ENCODE measurements around the gene E2F6.

E2F6 gene

DNA sequence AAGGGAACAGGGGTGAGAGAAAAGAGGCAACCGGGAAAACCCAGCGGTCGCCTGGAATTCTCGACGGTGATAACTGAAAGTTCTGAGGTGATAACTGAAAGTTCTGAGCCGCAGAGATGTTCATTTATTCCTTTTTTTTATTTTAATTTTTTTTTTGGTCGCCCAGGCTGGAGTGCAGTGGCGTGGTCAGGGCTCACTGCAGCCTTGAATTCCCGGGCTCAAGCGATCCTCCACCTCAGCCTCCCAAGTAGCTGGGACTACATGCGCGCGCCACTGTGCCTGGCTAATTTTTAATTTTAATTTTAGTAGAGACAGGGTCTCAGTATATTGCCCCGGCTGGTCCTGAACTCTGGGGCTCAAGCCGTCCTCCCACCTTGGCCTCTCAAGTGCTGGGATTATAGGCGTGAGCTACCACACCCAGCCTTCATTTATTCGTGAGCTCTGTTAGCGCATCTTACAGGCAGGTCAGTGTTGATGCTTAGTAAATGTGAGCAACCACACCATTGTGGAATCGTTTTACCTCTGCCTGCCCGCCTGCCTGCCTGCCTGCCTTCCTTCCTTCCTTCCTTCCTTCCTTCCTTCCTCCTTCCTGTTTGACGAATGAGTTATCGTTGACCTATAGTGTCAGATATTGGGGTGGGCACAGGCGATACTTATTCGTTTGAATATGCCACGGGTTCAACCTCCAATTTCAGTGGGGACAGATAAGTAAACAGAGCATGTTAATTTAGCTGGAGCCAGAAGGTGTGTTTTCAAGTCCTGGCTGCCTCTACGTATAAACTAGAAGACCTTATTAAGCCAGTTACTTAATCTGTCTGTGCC is 557 bp upstream of the E2F6 start:
- in situ Hi-C loops (cut with HindIII; ENCODE audit: low pct_unique_long_range_greater_than_20kb, low sequenced_read_pairs) = no loop called here
- no peak for DNase-seq (ENCODE audit: low read depth in 1 of 2, low spot score in 1 of 2)
- TF ChIP-seq JUND (IDR thresholded peaks at IDR 0.05; ENCODE audit: low read depth) = no peak

DNA sequence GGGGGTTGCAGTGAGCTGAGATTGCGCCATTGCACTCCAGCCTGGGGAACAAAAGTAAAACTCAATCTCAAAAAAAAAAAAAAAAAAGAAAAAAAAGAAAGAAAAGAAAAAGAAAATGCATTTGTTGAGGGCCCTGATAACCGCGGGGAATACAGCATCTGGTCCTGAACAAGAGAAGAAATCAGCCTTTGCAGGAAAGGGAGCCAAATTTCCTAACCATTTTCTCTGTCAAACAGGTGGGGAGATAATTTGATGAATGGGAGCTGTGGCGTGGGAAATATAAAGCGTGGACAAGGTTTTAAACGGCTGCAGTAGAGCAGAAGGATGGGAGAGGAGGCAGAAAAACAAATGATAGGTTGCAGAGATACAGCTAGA is 864 bp downstream of the E2F6 start:
- TF ChIP-seq JUND (IDR thresholded peaks at IDR 0.05; ENCODE audit: low read depth) = no peak
- no peak for DNase-seq (ENCODE audit: low read depth in 1 of 2, low spot score in 1 of 2)
- in situ Hi-C loops (cut with HindIII; ENCODE audit: low pct_unique_long_range_greater_than_20kb, low sequenced_read_pairs) = no loop called here

GRCh38 chr2:11459816-11460215 is 6.1 kb downstream of the E2F6 start:
- no peak for DNase-seq (ENCODE audit: low read depth in 1 of 2, low spot score in 1 of 2)
- TF ChIP-seq JUND (IDR thresholded peaks at IDR 0.05; ENCODE audit: low read depth) = no peak
- in situ Hi-C loops (cut with HindIII; ENCODE audit: low pct_unique_long_range_greater_than_20kb, low sequenced_read_pairs) = no loop called here

GRCh38 chr2:11458753-11459152 is 7.2 kb downstream of the E2F6 start:
- in situ Hi-C loops (cut with HindIII; ENCODE audit: low pct_unique_long_range_greater_than_20kb, low sequenced_read_pairs) = no loop called here
- no peak for DNase-seq (ENCODE audit: low read depth in 1 of 2, low spot score in 1 of 2)
- TF ChIP-seq JUND (IDR thresholded peaks at IDR 0.05; ENCODE audit: low read depth) = no peak

DNA sequence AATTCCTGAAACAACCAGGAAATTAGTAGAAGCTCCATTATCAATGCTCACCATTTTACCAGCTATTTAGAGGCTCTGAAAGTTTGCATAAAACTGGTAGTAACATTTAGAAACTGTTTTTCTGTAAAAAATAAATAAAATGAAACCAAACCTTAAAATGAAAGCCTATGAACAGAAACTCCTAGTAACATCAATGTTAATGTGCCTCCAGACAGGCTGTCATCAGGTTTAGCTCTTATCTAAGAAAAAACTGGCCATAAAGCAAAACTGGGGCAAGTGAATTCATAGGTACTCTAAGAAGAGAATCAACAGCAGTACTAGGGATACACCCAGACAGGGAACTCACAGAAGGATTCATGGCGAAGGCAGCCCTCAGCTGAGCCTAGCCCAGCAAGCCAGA is 8.0 kb downstream of the E2F6 start:
- no peak for TF ChIP-seq JUND (IDR thresholded peaks at IDR 0.05; ENCODE audit: low read depth)
- in situ Hi-C loops (cut with HindIII; ENCODE audit: low pct_unique_long_range_greater_than_20kb, low sequenced_read_pairs) = no loop called here
- no peak for DNase-seq (ENCODE audit: low read depth in 1 of 2, low spot score in 1 of 2)

GRCh38 chr2:11456251-11456650 is 9.7 kb downstream of the E2F6 start:
- in situ Hi-C loops (cut with HindIII; ENCODE audit: low pct_unique_long_range_greater_than_20kb, low sequenced_read_pairs) = no loop called here
- no peak for TF ChIP-seq JUND (IDR thresholded peaks at IDR 0.05; ENCODE audit: low read depth)
- DNase-seq (ENCODE audit: low read depth in 1 of 2, low spot score in 1 of 2) = no peak

- no peak for TF ChIP-seq JUND (IDR thresholded peaks at IDR 0.05; ENCODE audit: low read depth)
- DNase-seq (ENCODE audit: low read depth in 1 of 2, low spot score in 1 of 2) = no peak
Observed at GRCh38 chr2:11454824-11455223, 11.1 kb downstream of the E2F6 start.

GRCh38 chr2:11450791-11451190 is 15.2 kb downstream of the E2F6 start:
- DNase-seq (ENCODE audit: low read depth in 1 of 2, low spot score in 1 of 2) = no peak
- in situ Hi-C loops (cut with HindIII; ENCODE audit: low pct_unique_long_range_greater_than_20kb, low sequenced_read_pairs) = no loop called here

More at GRCh38 chr2:11454824-11455223, 11.1 kb downstream of the E2F6 start:
- in situ Hi-C loops (cut with HindIII; ENCODE audit: low pct_unique_long_range_greater_than_20kb, low sequenced_read_pairs) = no loop called here

DNA sequence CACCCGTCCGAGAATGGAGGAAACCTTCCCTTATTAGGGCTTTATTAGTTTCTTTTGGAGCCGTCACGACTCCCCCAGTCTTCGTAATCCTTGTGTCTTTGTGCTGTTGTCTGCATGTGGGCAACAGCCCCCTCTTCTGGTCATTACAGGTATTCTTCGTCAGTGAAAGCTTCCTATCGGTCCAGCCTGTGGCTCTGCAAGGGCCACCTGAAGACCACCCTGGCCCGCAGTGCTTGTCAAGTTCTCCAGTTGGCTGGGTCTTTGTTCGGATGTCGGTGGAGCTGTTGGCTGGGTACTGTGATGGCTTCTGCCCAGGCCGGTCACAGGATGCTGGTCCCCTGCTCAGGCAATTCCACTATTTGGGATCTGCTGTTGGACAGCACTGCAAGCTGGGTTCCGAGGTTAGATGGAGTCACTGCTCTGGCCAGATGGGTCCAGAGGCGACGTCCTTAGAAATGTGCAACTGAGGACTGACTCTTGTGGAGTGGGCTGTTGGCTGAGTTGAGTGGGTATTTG is 19.2 kb downstream of the E2F6 start:
- in situ Hi-C loops (cut with HindIII; ENCODE audit: low pct_unique_long_range_greater_than_20kb, low sequenced_read_pairs) = no loop called here
- no peak for TF ChIP-seq JUND (IDR thresholded peaks at IDR 0.05; ENCODE audit: low read depth)
- DNase-seq (ENCODE audit: low read depth in 1 of 2, low spot score in 1 of 2) = peak; percentile 6 to 66

More at GRCh38 chr2:11450791-11451190, 15.2 kb downstream of the E2F6 start:
- TF ChIP-seq JUND (IDR thresholded peaks at IDR 0.05; ENCODE audit: low read depth) = no peak

- in situ Hi-C loops (cut with HindIII; ENCODE audit: low pct_unique_long_range_greater_than_20kb, low sequenced_read_pairs) = no loop called here
- no peak for DNase-seq (ENCODE audit: low read depth in 1 of 2, low spot score in 1 of 2)
- no peak for TF ChIP-seq JUND (IDR thresholded peaks at IDR 0.05; ENCODE audit: low read depth)
Observed at GRCh38 chr2:11444737-11445136, 21.2 kb downstream of the E2F6 start.

- no peak for TF ChIP-seq JUND (IDR thresholded peaks at IDR 0.05; ENCODE audit: low read depth)
- no peak for DNase-seq (ENCODE audit: low read depth in 1 of 2, low spot score in 1 of 2)
- in situ Hi-C loops (cut with HindIII; ENCODE audit: low pct_unique_long_range_greater_than_20kb, low sequenced_read_pairs) = no loop called here
Observed at GRCh38 chr2:11438555-11439080, 27.3 kb downstream of the E2F6 start.

DNA sequence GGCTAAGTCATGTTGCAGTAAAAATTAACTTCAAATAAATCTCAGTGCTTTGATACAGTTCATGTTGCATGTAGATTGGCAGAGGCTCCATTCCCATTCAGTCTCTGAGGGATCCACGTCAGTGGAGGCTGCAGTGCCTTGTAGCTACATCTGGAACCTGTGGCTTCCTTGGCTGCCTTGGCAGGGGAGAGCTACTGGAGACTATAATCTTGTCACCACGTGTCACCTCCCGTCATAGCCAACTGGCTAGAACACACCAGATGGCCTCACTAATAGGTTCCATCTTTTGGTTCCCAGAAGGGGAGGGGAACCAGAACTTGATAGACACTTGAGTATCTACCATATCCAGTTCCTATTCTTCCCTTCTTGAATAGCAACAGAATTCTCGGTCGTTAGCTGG is 28.4 kb downstream of the E2F6 start:
- DNase-seq (ENCODE audit: low read depth in 1 of 2, low spot score in 1 of 2) = no peak
- no peak for TF ChIP-seq JUND (IDR thresholded peaks at IDR 0.05; ENCODE audit: low read depth)
- in situ Hi-C loops (cut with HindIII; ENCODE audit: low pct_unique_long_range_greater_than_20kb, low sequenced_read_pairs) = no loop called here

- no peak for DNase-seq (ENCODE audit: low read depth in 1 of 2, low spot score in 1 of 2)
- TF ChIP-seq JUND (IDR thresholded peaks at IDR 0.05; ENCODE audit: low read depth) = no peak
- in situ Hi-C loops (cut with HindIII; ENCODE audit: low pct_unique_long_range_greater_than_20kb, low sequenced_read_pairs) = no loop called here
Observed at GRCh38 chr2:11435036-11435435, 30.9 kb downstream of the E2F6 start.
